Right renal cortex interstitium (tissue), 3 donors: ENCODE results near the gene TNP1. TPM values are rescaled to one million over a fixed set of nuclear protein-coding genes. Genes with fewer than 3 reads are reported as not detected.

Experiments used
- DNase-seq, 3 donors: peaks; one replicate each; pipeline ENCODE4 v3.0.0-alpha.2; 2013; ENCODE audit warnings: low read depth in 3 of 3, low spot score in 2 of 3
- polyA plus RNA-seq, 3 donors: library from polyadenylated mRNA; unstranded; fragments of 120-200 nt; gene quantifications; one replicate each; pipeline ENCODE4 v1.2.1, GENCODE V29; 2013; ENCODE audit not compliant: insufficient read length in 3 of 3

Gene TNP1
- polyA plus RNA-seq, 3 donors, result not detected

DNA sequence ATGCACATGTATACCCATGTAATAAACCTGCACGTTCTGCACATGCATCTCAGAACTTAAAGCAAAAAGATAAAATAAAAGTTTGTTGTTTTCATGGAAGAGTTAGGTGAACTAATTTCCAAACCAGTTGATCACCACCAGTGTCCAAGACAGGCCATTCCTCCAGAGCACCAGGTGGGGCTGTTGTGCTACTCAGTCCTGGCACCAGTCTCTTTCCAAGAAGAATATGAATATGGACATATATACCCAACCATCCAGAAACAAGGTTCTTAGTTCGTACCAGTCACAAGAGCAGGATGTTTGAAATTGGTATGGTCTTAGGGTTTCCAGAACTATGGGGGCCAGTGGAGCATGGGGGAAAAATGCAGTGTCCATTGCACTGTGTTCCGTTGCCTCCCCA, 17.2 kb upstream of the TNP1 start:
- no peak for DNase-seq

DNA sequence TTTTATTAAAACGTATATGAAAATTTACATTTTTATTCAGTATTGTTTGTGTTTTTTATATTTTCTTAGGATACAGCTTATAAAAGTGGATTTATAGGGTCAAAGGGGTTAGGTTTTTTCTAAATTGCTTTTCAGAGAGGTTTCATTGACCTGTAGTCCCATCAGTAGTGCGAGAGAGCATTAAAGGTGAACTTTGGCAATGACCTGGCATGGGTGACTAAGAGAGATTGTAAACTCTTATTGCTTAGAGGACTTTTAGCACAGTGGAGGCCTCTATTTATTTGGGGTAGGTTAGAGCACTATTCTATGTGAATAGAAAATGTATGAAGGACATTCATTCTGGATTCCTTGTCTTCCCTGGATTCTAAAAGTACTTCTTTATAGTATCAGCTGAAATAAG, 16.0 kb upstream of the TNP1 start:
- DNase-seq, result no peak

DNA sequence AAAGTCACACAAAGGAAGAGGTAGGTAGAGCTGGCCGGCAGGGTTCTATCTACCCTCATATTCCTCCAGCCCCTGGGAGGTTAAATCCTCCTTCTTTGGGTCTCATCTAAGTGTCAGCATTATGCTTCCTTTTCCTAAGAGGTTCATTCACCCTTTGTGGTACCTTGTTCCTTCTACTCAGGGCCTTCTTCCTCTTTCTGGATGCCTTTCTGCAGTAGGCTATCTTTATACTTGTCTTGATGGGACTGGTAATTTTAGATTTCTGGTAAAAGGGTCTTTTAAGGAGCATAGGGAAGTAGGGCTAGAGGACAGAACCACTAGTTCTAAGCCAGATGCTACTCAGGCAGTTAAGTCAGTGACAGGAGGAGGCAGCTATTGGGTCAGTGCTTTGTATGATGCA, 13.7 kb upstream of the TNP1 start:
- DNase-seq, result no peak

DNA sequence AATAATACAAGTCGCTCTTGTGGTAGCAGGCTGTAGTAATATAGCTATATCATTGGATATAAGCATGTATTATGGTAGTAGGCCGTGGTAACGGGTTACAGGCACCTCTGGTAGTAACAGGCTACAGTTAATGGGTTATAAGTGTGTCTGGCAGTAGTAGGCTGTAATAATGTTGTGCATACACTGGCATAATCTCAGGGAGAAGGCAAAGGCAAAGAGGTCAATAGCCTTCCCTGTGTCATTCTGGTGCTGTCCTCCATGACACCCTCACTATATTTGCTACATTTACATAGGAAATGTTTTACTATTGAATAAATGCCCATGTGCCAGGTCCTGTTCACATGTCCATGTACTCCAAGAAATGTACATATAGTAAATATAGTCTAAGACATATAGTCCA, 12.8 kb upstream of the TNP1 start:
- DNase-seq, result no peak

DNA sequence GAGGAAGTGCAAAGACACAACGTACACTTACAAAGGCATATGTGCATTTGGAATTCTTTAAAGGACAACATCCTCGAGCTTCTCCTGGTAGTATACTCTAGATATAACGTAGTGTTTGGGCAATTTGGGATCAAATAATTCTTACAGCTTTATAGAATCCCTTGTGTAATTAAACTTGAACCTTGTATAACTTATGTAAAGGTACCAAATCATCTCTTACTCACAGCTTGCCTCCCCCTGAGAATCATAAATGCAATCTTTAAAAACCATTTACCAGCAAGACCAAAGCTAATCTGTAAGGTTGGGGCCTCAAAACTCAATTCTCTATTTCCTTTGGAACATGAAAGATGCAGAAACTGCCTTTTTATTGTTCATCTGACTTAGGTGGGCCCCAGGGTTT, 12.2 kb upstream of the TNP1 start:
- DNase-seq, result no peak

DNA sequence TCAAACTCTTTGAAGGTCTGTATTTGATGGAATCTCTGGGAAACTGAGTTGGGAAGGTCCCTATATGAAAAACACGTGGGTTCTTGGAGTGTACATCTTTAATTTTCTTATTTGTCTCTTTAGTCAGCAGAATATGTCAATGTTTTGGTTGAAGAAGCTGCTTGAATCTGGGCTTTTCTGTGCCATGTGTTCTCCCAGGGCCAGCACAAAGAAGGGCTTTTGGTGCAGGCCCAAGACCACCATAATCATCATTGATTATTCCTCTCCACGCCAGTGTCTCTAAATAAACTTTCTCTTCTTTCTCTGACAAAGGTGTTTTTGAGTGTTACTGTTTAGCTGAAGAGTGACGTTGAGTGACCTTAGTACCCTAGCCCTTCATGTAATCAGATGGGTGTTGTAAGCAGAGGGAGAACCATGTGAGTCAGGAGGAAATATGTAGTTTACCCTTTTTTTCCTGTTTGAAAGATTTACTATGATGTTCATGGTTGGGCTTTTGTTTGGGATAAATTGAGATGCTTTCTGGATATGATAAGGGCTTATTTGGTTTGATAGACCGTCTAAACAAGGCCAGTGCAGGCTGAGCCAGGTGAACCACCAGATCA, 11.6 kb upstream of the TNP1 start:
- no peak for DNase-seq

DNA sequence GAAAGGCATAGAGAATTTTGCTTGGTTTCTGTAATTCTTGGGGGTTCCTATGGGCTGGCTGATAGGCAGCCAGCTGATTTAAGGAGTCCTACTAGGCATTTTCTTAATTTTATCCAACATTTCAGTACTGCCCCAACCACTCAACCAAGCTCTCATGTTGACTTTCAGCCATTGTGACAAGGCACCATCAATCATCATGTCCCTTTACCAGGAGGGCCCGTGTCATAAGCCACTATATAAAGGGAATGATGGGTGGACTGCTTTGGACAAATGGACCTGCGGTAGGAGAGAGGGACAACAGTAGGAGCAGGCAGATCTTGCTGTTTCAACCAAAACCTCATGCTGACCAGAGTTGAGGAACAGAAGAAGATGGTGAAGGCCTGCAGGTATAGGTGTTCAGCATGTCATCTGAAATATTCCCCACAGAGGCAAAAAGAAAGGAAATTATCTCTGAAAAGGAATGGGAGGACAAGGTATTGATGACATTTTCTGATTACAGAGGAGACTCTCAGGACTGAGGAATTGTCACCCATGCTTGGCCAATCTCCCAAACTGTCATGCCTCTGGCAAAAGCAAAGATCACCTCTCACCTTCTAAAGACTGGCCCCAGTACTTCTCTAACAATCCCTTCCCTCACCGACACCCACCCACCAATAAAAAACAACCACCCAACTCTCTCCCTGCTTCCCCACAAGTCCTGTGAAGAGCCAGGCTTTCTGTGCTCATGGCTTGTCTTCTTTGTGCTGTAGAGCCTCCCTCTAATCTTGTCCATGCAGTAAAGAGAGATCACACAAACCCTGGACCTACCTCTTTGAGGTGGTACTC, 10.9 kb upstream of the TNP1 start:
- DNase-seq, result no peak

DNA sequence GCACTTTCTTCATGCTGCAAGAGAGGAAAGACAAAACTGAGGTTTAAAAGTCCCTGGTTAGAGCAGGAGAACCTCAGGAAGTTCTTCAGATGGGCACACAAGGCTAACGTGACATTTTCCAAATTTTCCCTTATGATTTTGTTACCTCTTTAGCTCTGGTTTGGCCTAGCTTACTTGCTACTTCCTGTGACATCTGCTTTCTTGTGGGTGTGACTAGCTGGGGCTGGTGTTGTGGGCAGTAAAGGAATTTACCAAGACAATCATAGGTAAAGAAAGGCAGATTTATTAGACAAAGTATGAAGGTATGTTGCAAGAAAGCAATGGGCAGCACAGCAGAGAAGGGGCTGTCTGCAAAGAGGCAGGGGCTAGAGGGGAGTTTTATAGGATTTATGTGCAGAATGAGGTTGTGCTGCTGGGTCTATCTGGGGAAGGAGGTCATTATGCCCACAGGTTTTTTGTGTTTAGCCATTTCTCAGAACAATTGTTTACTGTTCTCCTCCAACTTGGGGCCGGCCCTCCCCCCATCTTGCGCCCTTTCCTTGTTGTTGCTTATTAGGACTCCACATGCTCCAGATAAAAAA, 6.7 kb upstream of the TNP1 start:
- DNase-seq, result no peak

DNA sequence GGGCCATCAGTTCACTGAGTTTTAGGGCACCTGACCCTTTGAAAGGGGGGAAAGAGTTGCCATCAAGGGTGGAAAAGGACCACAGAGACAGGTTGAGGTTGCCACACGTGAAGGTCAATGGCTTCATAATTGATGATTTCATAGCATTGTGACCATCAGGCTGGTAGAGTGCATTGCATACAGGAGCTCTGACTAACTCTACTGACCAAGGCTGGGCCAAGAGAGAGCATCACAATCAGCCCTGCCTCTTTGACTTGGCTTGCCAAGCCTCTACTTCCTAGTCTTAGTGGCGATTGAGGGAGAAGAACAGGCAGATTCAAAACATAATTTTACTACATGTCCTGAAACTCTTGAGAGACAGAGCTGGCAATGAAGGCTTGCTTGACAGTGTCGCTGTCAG, 5.8 kb upstream of the TNP1 start:
- DNase-seq, result no peak

DNA sequence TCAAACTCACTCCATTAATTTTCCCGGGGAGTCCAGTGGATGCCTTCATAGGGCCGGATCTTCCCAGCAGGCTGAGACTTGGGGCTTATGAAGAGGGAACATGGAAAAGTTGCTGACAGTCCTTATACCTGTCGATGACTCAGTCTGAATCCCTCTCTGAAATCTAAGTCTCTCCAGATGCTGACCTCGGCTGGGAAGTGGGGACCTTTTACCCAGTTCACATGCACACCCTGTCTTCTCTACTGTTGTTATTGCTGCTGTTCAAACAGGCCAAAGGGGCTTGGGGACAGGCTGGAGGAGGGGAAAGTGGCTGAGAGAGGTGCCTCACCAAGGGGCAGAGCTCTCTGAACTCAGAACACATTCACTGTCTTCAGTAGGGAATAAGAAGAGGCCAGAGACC, 4.1 kb upstream of the TNP1 start:
- no peak for DNase-seq

DNA sequence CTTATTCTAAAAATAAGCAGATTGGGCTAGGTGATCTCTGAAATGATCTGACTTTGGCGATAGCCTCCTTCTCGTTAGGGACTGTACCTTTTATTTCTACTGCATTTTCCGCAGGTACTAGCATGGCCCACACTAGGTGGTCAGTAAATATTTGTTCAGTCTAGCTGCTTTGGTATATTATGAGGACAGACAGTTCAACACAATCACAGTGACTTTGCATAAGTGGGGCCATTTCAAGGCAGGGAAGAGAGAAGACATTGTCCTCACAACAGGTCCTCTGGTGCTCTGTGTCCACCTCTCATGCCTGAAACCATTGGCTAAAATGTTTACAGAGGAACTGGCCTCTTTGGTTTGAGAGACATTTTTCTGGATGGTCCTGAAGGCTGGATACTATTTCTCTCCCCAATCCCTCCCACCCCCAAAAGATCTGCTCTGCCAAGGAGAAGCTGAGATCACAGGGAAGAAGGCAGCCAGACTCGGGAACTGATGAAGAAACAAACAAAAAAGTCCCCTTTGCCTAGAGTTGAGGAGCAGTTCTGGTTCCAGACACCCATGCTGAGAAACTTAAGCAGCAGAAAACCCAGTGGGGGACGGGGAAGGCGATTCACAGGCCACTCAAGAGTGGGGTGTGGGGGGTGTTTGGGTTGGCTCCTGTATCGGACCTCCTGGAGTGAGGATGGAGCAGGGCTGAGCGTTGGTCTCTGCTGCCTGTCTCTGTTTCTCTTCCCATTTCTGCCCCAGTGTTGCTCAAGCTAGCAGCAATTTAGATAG, 2.9 kb upstream of the TNP1 start:
- no peak for DNase-seq

DNA sequence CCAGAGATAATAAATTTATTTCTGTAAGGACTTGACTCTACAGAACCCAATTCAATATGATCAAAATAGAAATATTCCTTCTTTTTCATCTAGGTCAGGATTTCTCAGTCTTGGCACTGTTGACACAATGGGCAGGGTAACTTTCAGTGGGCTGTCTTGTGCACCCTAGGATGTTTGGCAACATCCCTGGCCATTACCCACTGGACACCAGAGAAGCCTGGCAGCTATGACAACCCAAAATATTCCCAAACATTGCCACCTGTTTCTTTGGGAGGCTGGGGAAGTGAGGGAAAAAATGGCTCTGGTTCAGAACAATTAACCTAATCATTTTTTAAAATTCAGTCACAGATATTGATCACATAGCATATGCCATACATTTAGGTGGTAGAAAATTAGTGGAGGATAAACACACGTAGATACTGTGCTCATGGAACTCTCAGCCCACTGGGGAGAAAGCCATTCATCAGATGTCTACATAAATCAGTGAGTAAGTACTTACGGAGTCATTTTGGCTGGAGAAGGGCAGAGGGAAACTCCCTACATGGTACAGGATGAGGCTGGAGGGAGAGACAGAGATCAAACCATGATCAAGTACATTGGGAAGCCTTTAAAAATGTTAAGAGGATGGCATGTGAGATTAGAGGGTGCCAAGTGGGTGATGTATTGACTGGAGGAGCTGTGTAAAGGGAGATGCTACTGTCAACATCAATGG, 718 bp upstream of the TNP1 start:
- DNase-seq, result no peak

DNA sequence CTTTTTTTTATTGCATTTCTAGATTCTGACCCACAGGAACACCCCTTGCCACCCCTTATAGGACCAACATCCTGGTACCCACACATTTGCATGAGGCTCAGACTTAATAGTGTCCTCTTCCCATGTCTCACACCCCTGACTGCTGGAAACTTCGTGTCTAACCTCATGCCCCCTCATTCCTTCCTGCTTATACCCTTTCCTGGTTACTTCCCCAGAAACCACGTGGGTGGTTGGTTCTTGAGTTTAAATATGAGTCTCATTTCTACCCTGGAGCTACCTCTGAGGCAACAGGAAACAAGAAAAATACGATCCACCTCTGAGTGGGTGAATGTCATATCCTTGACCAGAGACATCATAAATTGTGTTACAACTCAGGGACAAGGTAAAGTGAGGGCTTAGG, 1.6 kb downstream of the TNP1 start:
- DNase-seq, result no peak

DNA sequence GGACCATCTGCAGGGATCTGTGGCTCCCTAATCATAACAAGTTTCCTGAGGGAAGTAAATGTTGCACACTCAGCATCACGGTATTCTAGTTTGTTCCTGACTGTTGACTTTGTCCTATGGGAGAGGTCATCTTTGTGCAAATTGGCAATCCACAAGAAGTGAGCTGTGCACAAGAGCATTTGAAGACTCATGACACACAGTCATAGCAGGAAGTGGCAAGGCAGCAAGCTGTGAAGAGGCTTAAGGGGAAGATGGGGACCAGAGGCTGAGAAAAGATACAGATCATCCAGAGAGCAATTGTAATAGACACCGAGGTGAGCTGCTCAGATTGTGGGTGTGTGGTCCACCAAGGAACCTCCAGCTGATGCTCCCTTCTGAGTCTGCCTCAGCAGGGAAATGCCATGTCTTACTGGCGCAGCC, 2.7 kb downstream of the TNP1 start:
- no peak for DNase-seq

DNA sequence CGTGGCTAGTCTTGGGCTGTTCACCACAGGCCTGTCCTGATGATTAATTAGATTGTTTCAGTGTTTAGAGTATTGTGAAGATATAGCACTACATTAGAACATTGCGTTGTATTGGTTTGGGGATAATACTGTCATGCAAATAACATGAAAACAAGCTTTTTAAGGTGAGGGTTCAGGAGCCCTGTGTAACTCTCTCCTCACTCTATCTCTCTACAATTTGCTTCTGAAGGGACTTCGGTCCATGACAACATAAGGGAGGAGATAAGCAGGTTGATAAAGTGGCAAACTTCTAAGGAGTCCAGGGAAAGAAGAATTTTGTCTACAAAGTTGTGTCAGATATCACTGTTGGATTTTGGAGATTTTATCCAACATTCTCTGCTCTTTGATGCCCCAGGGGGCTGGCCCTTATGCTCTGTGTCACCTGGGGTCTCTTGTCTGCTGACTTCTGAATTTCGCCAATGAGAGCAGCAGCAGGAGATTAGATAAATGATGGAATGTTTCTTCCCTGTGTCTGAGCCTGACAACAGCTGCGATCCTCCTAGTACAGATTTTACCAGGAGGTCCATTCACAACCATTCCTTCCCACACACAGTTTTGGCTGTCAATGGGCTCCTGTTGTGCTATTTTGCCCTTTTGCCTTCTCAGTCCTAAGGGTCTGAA, 3.3 kb downstream of the TNP1 start:
- DNase-seq, result no peak

DNA sequence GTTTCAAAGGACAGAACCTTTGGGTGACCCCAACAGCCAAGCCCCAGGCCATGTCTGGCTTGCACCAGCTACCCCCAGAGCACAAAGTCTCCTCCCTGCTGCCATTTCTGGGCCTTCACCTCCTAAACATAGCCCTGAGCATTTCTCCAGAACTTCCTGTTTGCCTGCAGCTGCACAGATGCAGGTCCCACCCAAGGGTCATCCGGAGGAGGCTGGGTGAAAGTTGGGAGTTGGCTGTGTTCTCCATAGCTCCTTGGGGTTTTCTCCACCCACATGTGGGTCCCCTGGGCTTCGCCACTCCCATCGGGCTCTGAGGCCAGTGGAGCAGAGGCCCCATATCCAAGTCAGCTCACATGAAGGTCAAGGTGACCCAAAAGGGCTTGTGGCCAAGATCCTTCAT, 4.3 kb downstream of the TNP1 start:
- no peak for DNase-seq

DNA sequence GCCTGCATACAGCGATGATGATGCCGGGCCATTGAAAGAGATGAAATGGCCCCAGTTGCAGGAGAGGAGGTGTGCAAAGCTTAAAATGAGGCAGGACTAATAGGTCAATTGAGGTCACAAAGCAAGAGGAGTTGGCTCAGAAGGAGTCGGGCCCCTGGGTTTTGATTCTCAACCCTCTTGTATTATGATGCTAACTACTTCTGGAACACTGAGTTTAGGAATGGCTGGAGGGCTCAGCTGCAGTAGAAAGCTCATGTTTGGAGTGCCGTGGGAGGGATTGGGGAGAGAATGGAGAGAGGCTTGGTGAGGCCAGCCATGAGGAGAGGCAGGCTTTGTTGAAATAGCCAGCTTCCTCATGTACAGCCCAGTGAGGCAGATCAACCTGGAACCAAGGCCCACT, 4.8 kb downstream of the TNP1 start:
- DNase-seq, result no peak

DNA sequence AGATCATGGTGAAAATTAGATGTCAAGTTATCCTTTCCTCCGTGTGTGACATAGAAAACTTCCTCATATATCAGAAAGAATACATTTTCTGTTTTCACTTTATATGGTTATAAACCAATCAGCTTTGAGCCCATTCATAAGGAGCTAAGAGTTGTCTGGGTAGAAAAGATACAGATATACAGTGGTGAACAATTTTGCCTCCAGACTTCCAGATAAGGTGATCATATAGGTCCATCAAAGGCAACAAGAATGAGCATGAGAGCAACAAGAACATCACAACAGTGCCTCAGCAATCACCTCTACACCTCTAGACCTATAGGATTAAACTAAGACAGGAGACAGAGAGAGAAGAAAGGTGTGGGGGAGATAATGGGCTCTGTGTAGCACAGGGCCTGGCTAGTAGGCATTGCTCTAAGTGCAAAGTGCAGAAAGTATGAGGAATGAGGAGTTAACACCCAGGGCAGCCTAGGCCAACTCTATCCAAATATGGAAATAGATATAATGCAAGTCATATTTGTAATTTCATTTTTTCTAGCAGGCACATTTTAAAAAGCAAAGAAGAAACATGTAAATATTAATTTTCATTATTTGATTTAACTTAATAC, 8.3 kb downstream of the TNP1 start:
- no peak for DNase-seq

DNA sequence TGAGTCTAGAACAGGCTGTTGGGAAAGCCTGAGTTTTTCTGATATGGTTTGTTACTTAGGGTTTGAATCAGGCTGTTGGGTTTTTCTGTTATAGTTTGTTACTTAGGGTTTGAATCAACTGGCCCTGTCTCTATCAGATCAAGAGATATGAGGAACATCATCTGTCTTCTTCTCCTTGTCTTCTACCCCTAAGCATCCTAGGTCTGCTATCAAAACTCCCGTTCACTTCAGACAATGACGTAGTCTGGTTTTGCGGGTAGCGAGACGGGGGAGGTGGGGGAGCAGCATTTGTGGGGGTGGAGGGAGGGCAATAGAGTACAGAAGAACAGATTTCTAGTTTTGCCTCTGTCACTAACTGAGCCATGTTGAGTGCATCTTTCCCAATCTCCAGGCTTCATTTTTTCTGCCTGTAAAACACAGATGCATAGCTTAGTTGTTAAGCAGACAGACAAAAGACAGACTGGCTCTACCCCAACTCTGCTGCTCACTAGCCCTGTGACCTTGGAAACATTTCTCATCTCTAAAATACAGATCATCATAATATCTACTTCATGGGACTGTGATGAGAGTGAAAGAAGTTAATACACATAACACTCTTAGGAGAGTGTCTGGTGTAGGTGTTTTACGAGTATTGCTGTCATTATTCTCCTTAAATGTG, 9.1 kb downstream of the TNP1 start:
- no peak for DNase-seq
